GM21381 (cell line): ENCODE data around the gene MYL10.

ENCODE experiments used
- ATAC-seq: cut with Tn5 transposase; IDR thresholded peaks from one replicate; pipeline ENCODE4 v1.9.1; 2021; ENCODE audit warnings: mild to moderate bottlenecking, moderate library complexity; ENCODE audit not compliant: unreplicated experiment

The MYL10 gene

GRCh38 chr7:101598986-101599771, 29.9 kb downstream of the MYL10 start:
- no peak for ATAC-seq

DNA sequence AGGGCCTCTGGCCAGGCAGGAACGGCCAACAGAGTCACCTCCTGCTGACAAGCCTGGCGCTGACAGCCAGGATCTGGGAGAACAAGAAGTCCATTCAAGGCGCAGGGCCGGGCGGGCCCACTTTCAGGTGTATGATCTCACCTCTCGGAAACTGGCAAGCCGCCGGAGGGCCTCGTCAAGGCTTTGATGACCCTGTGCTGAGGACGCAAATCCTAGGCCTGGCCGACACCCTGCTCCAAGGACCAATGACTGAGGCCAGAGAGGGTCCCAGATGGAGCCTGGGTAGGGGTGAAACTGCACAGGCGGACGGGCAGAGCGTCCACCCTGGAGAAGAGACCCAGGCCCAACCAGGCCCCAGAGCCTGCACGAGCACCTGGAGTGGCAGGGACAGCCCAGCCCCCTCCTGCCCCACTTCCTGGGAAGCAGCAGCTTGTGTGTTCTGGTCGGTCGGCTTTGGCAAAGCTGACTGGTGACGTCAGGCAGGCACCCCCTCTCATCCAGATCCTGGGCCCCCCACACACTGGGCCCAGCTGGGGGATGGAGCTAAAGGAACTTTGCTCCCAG, 30.6 kb downstream of the MYL10 start:
- ATAC-seq = no peak

GRCh38 chr7:101597941-101598340, 31.2 kb downstream of the MYL10 start:
- ATAC-seq = no peak

DNA sequence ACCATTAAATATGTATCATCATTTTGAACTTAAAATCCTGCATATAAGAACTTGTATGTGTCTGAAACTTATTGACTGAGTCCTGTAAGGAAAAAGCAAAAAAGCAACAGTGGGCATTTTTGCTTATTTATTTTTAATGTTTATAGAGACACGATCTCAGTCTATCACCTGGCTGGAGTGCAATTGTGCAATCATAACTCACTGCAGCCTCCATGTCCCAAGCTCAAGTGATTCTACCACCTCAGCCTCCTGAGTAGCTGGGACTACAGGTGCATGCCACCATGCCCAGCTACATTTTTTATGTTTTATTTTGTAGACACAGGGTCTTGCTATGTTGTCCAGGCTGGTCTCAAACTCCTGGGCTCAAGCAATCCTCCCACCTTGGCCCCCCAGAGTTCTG, 32.2 kb downstream of the MYL10 start:
- ATAC-seq = no peak

- no peak for ATAC-seq
Measured at GRCh38 chr7:101595766-101596537, 33.1 kb downstream of the MYL10 start.

- no peak for ATAC-seq
Measured at GRCh38 chr7:101595246-101595645, 33.9 kb downstream of the MYL10 start.

- no peak for ATAC-seq
Measured at GRCh38 chr7:101594790-101595189, 34.3 kb downstream of the MYL10 start.

GRCh38 chr7:101593556-101593955, 35.5 kb downstream of the MYL10 start:
- ATAC-seq = no peak

DNA sequence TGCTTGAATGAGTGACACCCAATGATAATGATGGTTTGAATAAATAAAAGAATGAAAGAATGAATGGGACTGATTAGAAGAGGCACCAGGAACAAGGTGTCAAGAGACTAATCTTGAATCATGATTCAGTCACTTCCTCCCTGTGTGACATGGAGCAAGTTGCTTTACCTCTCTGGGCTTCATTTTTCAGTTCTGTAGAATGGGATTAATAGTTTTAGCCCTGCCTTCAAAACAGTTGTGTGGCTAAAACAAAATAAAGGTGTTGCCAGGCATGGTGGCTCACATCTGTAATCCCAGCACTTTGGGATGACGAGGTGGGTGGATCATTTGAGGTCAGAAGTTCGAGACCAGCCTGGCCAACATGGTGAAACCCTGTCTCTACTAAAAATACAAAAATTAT, 37.6 kb downstream of the MYL10 start:
- no peak for ATAC-seq

DNA sequence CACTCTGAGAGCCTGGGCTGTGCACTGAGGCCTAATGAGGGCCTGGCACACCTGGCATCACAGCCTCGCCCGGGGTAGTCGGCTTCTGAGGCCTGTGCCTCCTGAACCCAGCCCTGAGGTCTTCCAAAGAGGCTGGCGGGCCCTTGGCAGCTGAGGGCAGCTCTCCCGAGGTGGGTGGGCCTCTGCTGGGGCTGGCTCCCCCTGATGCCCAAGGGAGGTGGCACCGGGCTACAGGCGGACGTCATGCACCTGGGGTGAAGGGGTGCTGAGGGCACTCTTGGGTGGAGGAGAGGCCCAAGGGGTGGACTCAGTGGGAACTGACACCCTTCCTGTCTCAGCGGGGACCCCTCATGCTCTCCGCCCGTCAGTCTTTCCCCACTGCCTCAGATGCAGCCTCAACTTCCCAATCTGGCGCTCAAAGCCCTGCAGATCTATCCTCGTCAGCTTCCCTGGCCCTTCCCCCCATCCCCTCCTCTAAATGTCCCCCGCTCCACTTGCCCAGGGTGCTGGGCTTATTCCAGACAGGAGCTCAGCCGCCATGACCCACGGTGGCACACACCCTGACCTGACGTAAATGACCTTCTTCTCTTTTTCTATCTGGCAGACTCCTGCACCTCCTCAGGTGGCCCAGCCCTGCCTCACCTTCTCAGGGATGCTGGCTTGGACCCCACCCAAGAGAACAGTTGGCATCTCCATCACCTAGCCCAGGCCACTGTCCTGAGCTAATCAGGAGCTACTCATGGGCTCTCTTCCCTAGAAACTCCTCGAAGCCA, 38.2 kb downstream of the MYL10 start:
- ATAC-seq = no peak

DNA sequence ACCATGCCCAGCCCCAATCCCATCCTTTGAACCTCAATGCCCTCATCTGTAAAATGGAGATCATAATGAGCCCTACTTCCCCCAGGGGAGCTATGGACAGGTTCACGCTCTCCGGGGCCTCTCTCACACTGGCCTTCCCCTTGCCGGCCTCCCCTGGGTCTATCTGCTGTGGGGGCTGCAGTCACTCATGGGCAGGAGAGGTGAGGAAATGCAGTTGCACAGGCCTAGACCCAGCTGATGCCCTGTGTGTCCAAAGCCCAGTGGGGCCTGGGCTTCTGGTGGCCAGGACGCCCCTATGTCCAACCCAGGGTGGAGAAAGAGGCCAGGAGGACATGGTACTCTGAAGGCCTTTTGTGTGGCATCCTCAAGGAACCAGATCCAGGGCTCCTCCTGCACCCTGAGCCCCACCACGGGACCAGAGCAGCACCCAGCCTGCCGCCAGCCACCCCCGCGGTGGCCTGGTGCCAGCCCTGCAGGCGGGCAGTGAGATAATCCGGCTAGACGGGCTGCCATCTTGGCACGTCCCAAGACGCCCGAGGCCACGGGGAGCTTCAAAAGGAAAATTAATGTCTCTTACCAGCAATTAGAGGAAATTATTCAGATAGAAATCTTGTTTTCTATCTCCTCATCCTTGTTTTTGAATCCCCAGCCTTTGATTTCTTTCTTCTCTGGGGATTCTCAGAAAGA, 39.0 kb downstream of the MYL10 start:
- ATAC-seq = no peak

GRCh38 chr7:101589052-101589451, 40.0 kb downstream of the MYL10 start:
- ATAC-seq = no peak

GRCh38 chr7:101588131-101588935, 40.8 kb downstream of the MYL10 start:
- no peak for ATAC-seq

DNA sequence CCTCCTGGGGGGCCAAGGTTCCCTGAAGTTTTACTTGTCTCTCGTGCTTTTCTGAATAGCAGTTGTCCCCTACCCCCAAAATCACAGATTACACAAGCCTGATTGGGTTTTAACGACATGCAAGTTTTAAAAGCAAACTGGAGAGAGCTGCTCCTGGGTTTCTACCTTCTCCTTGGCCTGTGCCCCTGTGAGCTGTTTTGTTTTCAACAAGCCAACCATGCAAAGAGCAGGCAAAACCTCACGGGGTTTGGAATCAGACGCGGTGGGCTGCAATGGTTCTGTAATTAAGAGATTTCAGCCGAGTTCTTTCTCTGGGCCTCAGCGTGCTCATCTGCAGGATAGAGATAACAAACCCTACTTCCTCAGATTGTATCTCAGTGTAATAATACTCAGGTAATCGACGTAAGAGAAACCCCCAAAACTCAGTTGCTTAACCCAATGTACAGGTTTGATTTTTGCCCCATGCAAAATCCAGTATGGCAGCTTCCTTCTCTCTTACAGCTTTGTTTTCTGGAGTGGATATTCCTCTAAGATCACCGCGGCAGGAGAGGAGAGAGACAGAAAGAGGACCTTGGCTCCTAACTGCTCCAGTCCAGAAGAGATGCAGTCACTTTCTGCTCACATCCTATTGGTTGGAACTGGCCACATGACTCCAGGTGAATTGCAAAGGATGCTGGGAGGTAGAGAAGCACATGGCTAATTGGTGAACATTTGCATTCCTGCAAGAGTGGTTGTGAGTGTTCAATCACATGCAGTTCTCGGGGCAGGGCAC, 42.0 kb downstream of the MYL10 start:
- no peak for ATAC-seq

DNA sequence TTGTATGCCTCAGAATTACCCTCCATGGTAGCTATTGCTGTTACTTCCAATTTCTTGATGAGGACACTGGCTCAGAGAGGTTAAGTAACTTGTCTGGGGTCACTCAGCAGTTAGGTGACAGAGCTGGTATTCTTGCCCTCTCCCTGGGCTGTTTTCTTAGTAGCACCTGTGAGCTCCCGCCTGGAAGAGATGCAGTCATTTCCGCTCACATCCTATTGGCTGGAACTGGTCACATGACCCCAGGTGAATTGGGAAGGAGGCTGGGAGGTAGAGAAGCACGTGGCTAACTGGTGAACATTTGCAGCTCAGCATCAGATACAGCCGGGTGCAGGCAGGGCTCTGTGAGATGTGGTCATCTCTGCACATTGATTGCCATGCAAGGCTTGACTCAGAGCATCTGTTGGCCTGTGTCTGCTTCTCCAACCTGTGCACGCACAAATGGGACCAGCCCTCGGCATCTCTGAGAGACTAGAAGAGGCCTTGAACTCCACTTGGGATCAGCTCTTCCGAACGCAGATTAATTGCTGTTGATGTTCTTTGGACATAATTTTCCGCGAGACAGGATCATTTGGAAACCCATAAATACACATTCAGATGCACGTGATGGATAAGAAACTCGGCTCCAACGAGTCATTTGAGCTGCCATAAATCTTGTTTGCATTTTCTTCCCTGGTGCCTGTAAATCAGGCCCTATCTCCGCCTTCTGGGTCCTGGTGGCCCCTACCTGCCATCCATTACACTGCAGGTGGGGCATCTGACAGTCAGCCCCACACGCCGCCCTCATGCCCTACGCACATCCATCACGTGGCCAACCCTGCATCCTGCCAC, 42.8 kb downstream of the MYL10 start:
- no peak for ATAC-seq

DNA sequence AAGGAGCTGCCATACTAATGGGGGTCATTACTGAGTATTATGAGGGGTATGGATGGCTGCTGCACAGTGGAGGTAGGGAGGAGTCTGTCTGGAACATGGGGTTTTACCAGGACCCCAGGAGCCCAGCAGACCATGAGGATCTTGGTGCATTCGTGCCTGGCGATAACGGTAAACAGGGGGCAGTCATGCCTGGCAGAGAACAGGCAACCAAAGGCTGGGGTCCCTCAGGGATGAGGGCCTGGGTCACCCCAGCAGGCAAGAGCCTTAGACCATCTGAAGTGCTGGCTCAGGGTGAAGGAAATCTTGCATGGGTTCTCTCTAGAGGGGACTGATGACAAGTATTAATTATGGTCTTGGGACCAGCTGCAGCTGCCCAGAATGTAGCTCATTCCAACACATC, 46.1 kb downstream of the MYL10 start:
- no peak for ATAC-seq

GRCh38 chr7:101581891-101582290, 47.2 kb downstream of the MYL10 start:
- no peak for ATAC-seq

DNA sequence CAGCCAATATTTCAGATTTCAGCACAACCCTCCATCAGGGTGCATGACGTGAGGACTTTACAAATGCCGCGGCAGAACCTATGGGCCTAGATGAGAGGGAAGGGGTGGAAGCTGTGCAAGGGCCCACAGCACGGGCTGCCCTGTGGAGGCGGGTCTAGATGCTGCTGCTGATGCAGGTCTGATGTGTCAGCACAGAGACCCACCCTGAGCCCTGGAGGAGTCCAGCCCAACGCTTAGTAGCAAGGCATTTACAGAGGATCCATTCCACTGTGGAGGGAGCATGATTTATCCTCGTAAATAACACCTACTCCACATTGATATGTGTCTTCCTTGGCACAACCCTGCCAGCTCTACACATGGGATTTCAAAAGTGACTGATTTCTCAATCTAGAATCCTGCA, 48.5 kb downstream of the MYL10 start:
- ATAC-seq = no peak
